GM23338 (cell line): ENCODE measurements around the gene MARCHF2. TPM values are rescaled to one million over a fixed set of nuclear protein-coding genes. Genes with fewer than 3 reads are reported as not detected.

Experiments
- ATAC-seq: fragments of 200-7000 bp; cut with Tn5 transposase; 3 replicates; pipeline ENCODE4 v1.9.1; 2020
- DNase-seq: peaks from one replicate; pipeline ENCODE4 v3.0.0-alpha.2; 2015; ENCODE audit warnings: low spot score
- H2AFZ ChIP-seq: fragments of 200-600 bp; sonication (generic); 2 replicates; pipeline ENCODE4 v1.8.0; 2016; ENCODE audit warnings: antibody characterized with exemption, mild to moderate bottlenecking, moderate library complexity
- H3F3A ChIP-seq: fragments of 200-600 bp; sonication (generic); replicated peaks from 2 replicates; pipeline ENCODE4 v1.8.0; 2017; ENCODE audit warnings: antibody characterized with exemption, mixed run types, low read depth
- H3K27ac ChIP-seq: fragments of 200-600 bp; sonication (generic); 2 replicates; pipeline ENCODE4 v1.6.1; 2016; ENCODE audit warnings: low read depth
- H3K27me3 ChIP-seq: fragments of 200-600 bp; sonication (generic); 2 replicates; pipeline ENCODE4 v1.8.0; 2016; ENCODE audit warnings: mild to moderate bottlenecking, mixed run types, moderate library complexity; ENCODE audit not compliant: insufficient read depth
- H3K36me3 ChIP-seq: fragments of 200-600 bp; sonication (generic); 2 replicates; pipeline ENCODE4 v1.8.0; 2016; ENCODE audit warnings: mild to moderate bottlenecking; ENCODE audit not compliant: insufficient read depth
- H3K4me1 ChIP-seq: fragments of 200-600 bp; sonication (generic); 2 replicates; pipeline ENCODE4 v1.8.0; 2016; ENCODE audit warnings: mild to moderate bottlenecking, moderate library complexity; ENCODE audit not compliant: insufficient read depth
- H3K4me2 ChIP-seq: fragments of 200-600 bp; sonication (generic); 2 replicates; pipeline ENCODE4 v1.7.1; 2017; ENCODE audit warnings: mixed run types
- H3K4me3 ChIP-seq: fragments of 200-600 bp; sonication (generic); 2 replicates; pipeline ENCODE4 v1.6.1; 2016; ENCODE audit warnings: mixed run types
- H3K79me2 ChIP-seq: fragments of 200-600 bp; sonication (generic); replicated peaks from 2 replicates; pipeline ENCODE4 v1.8.0; 2017; ENCODE audit warnings: mild to moderate bottlenecking; ENCODE audit not compliant: insufficient read depth
- H3K9me2 ChIP-seq: fragments of 200-600 bp; sonication (generic); 2 replicates; pipeline ENCODE4 v1.8.0; 2017; ENCODE audit not compliant: insufficient read depth
- H4K20me1 ChIP-seq: fragments of 200-600 bp; sonication (generic); replicated peaks from 2 replicates; pipeline ENCODE4 v1.8.0; 2017; ENCODE audit warnings: mild to moderate bottlenecking; ENCODE audit not compliant: insufficient read depth
- H3K27ac Mint-ChIP-seq: 2 replicates; pipeline ENCODE4 v1.8.0; 2020; ENCODE audit warnings: inconsistent platforms, mild to moderate bottlenecking, moderate library complexity, mixed read lengths
- H3K27me3 Mint-ChIP-seq: 3 replicates; pipeline ENCODE4 v1.8.0; 2022; ENCODE audit warnings: low read depth, mild to moderate bottlenecking, moderate library complexity, mixed read lengths, inconsistent platforms; ENCODE audit not compliant: insufficient read depth, poor library complexity
- H3K36me3 Mint-ChIP-seq: 3 replicates; pipeline ENCODE4 v1.8.0; 2021; ENCODE audit warnings: low read depth, mild to moderate bottlenecking, inconsistent platforms, moderate library complexity, mixed read lengths
- H3K4me1 Mint-ChIP-seq: 3 replicates; pipeline ENCODE4 v1.8.0; 2020; ENCODE audit warnings: mild to moderate bottlenecking, inconsistent platforms, mixed read lengths
- H3K4me3 Mint-ChIP-seq: 3 replicates; pipeline ENCODE4 v1.8.0; 2021; ENCODE audit warnings: moderate library complexity, mild to moderate bottlenecking, inconsistent platforms, mixed read lengths
- H3K9me3 Mint-ChIP-seq: 3 replicates; pipeline ENCODE4 v1.8.0; 2020; ENCODE audit warnings: moderate library complexity, mild to moderate bottlenecking, inconsistent platforms, mixed read lengths
- CREB1 ChIP-seq: fragments of 250-450 bp; sonication (Bioruptor Pico); IDR thresholded peaks from 2 replicates; pipeline ENCODE4 v1.5.0; 2020; ENCODE audit warnings: low read depth, mild to moderate bottlenecking, moderate library complexity
- EZH2 ChIP-seq: fragments of 200-600 bp; sonication (generic); IDR thresholded peaks from one replicate; pipeline ENCODE4 v1.8.0; 2017; ENCODE audit warnings: antibody characterized with exemption, mild to moderate bottlenecking, low read depth; ENCODE audit not compliant: unreplicated experiment
- EZH2phosphoT487 ChIP-seq: fragments of 200-600 bp; sonication (generic); IDR thresholded peaks from one replicate; pipeline ENCODE4 v1.8.1; 2018; ENCODE audit warnings: antibody characterized with exemption; ENCODE audit not compliant: unreplicated experiment
- JUNB ChIP-seq: IDR thresholded peaks from one replicate; pipeline ENCODE4 v1.6.1; 2016; ENCODE audit warnings: antibody characterized with exemption; ENCODE audit not compliant: unreplicated experiment
- NANOG ChIP-seq: IDR thresholded peaks from 2 replicates; pipeline ENCODE4 v1.6.1; 2016; ENCODE audit warnings: antibody characterized with exemption, borderline replicate concordance
- POLR2AphosphoS5 ChIP-seq: IDR thresholded peaks from 2 replicates; pipeline ENCODE4 v1.6.1; 2016; ENCODE audit warnings: antibody characterized with exemption, low read depth
- STAT1 ChIP-seq: IDR thresholded peaks from one replicate; pipeline ENCODE4 v1.6.1; 2016; ENCODE audit warnings: antibody characterized with exemption; ENCODE audit not compliant: unreplicated experiment
- ZNF114 ChIP-seq: fragments of 250-450 bp; sonication (Bioruptor Pico); IDR thresholded peaks from 2 replicates; pipeline ENCODE4 v1.5.0; 2020; ENCODE audit warnings: mild to moderate bottlenecking, moderate library complexity
- ZNF331 ChIP-seq: fragments of 250-450 bp; sonication (Bioruptor Pico); IDR thresholded peaks from 2 replicates; pipeline ENCODE4 v1.5.0; 2020; ENCODE audit warnings: low read depth, mild to moderate bottlenecking, moderate library complexity
- polyA plus RNA-seq: library from polyadenylated mRNA; unstranded; fragments of >200 nt; fragmentation: Nextera tagmentation; extraction: Ambion mirVana; gene quantifications from 2 replicates; pipeline ENCODE4 v1.2.1, GENCODE V29; 2016
- total RNA-seq: library from RNA; depleted of rRNA; stranded (reverse); fragments of >200 nt; shearing (Covaris generic); gene quantifications from 2 replicates; pipeline ENCODE4 v1.2.3, GENCODE V29; 2014
- TF ChIP-seq, protein P1 (sequence below): fragments of 250-450 bp; sonication (Bioruptor Pico); IDR thresholded peaks from 2 replicates; pipeline ENCODE4 v1.5.0; 2020; ENCODE audit warnings: mild to moderate bottlenecking, moderate library complexity
- TF ChIP-seq, protein P2 (sequence below): IDR thresholded peaks from 2 replicates; pipeline ENCODE4 v1.6.1; 2016; ENCODE audit warnings: antibody characterized with exemption
- TF ChIP-seq, protein P3 (sequence below): IDR thresholded peaks from one replicate; pipeline ENCODE4 v1.6.1; 2018; ENCODE audit warnings: antibody characterized with exemption; ENCODE audit not compliant: unreplicated experiment
- TF ChIP-seq, protein P4 (sequence below), 2 experiments: fragments of 200-600 bp in 1 of 2; sonication (generic) in 1 of 2; conservative IDR thresholded peaks; 2 replicates each; pipeline versions ENCODE4 v1.5.1 to v1.6.1; 2016 to 2017; ENCODE audit warnings: antibody characterized with exemption in 2 of 2, low read depth in 2 of 2, mild to moderate bottlenecking in 2 of 2, moderate library complexity in 1 of 2

MARCHF2 gene
- total and polyA plus RNA-seq, 2 experiments from 2014 or later = 18.9 to 50.1 TPM

DNA sequence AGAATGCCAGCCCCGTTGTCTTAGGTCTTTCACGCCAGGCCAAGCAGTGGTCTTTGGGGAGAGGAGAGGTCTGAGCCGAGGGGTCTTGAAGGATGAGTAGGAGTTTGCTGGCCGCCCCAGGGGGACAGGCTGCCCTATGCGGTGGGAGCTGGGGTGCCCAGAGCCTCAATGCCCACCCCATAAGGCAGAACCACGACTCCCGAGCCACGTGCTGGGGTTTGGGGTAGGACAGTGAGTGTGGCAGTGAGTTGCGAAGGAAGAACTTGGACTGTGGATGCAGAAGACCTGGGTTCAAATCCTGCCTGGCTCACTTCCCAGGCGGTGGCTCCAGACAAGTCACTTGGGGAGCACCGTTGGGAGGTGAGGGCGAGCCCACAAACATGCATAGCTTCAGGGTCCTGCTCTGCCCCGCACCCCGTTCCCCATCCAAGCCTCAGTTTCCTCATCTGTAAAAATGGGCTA is 17.5 kb upstream of the MARCHF2 start:
- Histone ChIP-seq H3F3A (peaks cover 6% of the 10 kb centered on the region; the same call in 1 of the 2 replicates), H3K79me2 (peaks cover 78% of the 10 kb centered on the region), H3K27me3 (no peaks in the 10 kb centered on the region), H3K36me3 (no peaks in the 10 kb centered on the region), H3K27ac (no peak overlapping the region), H3K4me3 (no peak overlapping the region), H3K4me2 (no peak overlapping the region), H4K20me1 (peaks cover 18% of the 10 kb centered on the region), H3K9me2 (no peaks in the 10 kb centered on the region), H2AFZ (no peak overlapping the region), H3K4me1 (peaks cover 11% of the 10 kb centered on the region; the same call in 1 of the 2 replicates)
- Mint-ChIP-seq H3K27ac (no peak overlapping the region), H3K4me1 (peaks cover 14% of the 10 kb centered on the region), H3K4me3 (no peak overlapping the region), H3K36me3 (peaks cover 10% of the 10 kb centered on the region; the same call in 2 of the 3 replicates), H3K9me3 (no peaks in the 10 kb centered on the region), H3K27me3 (peaks cover 6% of the 10 kb centered on the region)
- ATAC-seq (no peak), DNase-seq (no peak)
- TF ChIP-seq CREB1 (no peak), ZNF331 (CRISPR knock-in tag) (no peak), POLR2AphosphoS5 (no peak), ZNF114 (CRISPR knock-in tag) (no peak), STAT1 (no peak), EZH2phosphoT487 (no peak), NANOG (no peak), JUNB (no peak), EZH2 (no peak)
- TF ChIP-seq, protein P1, sequence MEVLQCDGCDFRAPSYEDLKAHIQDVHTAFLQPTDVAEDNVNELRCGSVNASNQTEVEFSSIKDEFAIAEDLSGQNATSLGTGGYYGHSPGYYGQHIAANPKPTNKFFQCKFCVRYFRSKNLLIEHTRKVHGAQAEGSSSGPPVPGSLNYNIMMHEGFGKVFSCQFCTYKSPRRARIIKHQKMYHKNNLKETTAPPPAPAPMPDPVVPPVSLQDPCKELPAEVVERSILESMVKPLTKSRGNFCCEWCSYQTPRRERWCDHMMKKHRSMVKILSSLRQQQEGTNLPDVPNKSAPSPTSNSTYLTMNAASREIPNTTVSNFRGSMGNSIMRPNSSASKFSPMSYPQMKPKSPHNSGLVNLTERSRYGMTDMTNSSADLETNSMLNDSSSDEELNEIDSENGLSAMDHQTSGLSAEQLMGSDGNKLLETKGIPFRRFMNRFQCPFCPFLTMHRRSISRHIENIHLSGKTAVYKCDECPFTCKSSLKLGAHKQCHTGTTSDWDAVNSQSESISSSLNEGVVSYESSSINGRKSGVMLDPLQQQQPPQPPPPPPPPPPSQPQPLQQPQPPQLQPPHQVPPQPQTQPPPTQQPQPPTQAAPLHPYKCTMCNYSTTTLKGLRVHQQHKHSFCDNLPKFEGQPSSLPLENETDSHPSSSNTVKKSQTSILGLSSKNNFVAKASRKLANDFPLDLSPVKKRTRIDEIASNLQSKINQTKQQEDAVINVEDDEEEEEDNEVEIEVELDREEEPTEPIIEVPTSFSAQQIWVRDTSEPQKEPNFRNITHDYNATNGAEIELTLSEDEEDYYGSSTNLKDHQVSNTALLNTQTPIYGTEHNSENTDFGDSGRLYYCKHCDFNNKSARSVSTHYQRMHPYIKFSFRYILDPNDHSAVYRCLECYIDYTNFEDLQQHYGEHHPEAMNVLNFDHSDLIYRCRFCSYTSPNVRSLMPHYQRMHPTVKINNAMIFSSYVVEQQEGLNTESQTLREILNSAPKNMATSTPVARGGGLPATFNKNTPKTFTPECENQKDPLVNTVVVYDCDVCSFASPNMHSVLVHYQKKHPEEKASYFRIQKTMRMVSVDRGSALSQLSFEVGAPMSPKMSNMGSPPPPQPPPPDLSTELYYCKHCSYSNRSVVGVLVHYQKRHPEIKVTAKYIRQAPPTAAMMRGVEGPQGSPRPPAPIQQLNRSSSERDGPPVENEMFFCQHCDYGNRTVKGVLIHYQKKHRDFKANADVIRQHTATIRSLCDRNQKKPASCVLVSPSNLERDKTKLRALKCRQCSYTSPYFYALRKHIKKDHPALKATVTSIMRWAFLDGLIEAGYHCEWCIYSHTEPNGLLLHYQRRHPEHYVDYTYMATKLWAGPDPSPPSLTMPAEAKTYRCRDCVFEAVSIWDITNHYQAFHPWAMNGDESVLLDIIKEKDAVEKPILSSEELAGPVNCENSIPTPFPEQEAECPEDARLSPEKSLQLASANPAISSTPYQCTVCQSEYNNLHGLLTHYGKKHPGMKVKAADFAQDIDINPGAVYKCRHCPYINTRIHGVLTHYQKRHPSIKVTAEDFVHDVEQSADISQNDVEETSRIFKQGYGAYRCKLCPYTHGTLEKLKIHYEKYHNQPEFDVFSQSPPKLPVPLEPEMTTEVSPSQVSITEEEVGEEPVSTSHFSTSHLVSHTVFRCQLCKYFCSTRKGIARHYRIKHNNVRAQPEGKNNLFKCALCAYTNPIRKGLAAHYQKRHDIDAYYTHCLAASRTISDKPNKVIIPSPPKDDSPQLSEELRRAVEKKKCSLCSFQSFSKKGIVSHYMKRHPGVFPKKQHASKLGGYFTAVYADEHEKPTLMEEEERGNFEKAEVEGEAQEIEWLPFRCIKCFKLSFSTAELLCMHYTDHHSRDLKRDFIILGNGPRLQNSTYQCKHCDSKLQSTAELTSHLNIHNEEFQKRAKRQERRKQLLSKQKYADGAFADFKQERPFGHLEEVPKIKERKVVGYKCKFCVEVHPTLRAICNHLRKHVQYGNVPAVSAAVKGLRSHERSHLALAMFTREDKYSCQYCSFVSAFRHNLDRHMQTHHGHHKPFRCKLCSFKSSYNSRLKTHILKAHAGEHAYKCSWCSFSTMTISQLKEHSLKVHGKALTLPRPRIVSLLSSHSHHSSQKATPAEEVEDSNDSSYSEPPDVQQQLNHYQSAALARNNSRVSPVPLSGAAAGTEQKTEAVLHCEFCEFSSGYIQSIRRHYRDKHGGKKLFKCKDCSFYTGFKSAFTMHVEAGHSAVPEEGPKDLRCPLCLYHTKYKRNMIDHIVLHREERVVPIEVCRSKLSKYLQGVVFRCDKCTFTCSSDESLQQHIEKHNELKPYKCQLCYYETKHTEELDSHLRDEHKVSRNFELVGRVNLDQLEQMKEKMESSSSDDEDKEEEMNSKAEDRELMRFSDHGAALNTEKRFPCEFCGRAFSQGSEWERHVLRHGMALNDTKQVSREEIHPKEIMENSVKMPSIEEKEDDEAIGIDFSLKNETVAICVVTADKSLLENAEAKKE (CRISPR knock-in tag) = no peak
- TF ChIP-seq, protein P2, sequence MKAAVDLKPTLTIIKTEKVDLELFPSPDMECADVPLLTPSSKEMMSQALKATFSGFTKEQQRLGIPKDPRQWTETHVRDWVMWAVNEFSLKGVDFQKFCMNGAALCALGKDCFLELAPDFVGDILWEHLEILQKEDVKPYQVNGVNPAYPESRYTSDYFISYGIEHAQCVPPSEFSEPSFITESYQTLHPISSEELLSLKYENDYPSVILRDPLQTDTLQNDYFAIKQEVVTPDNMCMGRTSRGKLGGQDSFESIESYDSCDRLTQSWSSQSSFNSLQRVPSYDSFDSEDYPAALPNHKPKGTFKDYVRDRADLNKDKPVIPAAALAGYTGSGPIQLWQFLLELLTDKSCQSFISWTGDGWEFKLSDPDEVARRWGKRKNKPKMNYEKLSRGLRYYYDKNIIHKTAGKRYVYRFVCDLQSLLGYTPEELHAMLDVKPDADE = no peak
- TF ChIP-seq, protein P3, sequence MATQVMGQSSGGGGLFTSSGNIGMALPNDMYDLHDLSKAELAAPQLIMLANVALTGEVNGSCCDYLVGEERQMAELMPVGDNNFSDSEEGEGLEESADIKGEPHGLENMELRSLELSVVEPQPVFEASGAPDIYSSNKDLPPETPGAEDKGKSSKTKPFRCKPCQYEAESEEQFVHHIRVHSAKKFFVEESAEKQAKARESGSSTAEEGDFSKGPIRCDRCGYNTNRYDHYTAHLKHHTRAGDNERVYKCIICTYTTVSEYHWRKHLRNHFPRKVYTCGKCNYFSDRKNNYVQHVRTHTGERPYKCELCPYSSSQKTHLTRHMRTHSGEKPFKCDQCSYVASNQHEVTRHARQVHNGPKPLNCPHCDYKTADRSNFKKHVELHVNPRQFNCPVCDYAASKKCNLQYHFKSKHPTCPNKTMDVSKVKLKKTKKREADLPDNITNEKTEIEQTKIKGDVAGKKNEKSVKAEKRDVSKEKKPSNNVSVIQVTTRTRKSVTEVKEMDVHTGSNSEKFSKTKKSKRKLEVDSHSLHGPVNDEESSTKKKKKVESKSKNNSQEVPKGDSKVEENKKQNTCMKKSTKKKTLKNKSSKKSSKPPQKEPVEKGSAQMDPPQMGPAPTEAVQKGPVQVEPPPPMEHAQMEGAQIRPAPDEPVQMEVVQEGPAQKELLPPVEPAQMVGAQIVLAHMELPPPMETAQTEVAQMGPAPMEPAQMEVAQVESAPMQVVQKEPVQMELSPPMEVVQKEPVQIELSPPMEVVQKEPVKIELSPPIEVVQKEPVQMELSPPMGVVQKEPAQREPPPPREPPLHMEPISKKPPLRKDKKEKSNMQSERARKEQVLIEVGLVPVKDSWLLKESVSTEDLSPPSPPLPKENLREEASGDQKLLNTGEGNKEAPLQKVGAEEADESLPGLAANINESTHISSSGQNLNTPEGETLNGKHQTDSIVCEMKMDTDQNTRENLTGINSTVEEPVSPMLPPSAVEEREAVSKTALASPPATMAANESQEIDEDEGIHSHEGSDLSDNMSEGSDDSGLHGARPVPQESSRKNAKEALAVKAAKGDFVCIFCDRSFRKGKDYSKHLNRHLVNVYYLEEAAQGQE = no peak
- TF ChIP-seq, protein P4, sequence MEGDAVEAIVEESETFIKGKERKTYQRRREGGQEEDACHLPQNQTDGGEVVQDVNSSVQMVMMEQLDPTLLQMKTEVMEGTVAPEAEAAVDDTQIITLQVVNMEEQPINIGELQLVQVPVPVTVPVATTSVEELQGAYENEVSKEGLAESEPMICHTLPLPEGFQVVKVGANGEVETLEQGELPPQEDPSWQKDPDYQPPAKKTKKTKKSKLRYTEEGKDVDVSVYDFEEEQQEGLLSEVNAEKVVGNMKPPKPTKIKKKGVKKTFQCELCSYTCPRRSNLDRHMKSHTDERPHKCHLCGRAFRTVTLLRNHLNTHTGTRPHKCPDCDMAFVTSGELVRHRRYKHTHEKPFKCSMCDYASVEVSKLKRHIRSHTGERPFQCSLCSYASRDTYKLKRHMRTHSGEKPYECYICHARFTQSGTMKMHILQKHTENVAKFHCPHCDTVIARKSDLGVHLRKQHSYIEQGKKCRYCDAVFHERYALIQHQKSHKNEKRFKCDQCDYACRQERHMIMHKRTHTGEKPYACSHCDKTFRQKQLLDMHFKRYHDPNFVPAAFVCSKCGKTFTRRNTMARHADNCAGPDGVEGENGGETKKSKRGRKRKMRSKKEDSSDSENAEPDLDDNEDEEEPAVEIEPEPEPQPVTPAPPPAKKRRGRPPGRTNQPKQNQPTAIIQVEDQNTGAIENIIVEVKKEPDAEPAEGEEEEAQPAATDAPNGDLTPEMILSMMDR (conservative IDR thresholded peaks at IDR 0.05; ENCODE audit: low read depth in 2 of 2) = no peak
